ENCODE data around the gene ZEB1. TPM values are rescaled to one million over a fixed set of nuclear protein-coding genes. Genes with fewer than 3 reads are reported as not detected.
"Not testable (repeated sequence)": the region's sequence is repeated elsewhere in the genome, so short reads cannot be mapped to it uniquely, and the experiment has no call there.

ZEB1 gene
- total RNA-seq, 1 donor from 2014 or later, result 86.7 TPM

GRCh38 chr10:31526178-31526577 is 207.2 kb downstream of the ZEB1 start:
- intact Hi-C loops (cut with micrococcal nuclease), result no loop called here
- peak; percentile 81 for ATAC-seq

GRCh38 chr10:31526681-31527080 is 207.7 kb downstream of the ZEB1 start:
- no peak for DNase-seq
- intact Hi-C loops (cut with micrococcal nuclease), result no loop called here
- ATAC-seq, result peak; percentile 23

More at GRCh38 chr10:31526178-31526577, 207.2 kb downstream of the ZEB1 start:
- DNase-seq, result no peak

- DNase-seq (no peak), ATAC-seq (no peak)
- intact Hi-C loops (cut with micrococcal nuclease), result no loop called here
Observed at GRCh38 chr10:31528831-31529230, 209.8 kb downstream of the ZEB1 start.

GRCh38 chr10:31536302-31536701 is 217.3 kb downstream of the ZEB1 start:
- ATAC-seq (peak; percentile 31), DNase-seq (no peak)
- intact Hi-C loops (cut with micrococcal nuclease), result no loop called here

- intact Hi-C loops (cut with micrococcal nuclease), result no loop called here
- DNase-seq (no peak), ATAC-seq (peak; percentile 22)
Observed at GRCh38 chr10:31549896-31550295, 230.9 kb downstream of the ZEB1 start.

- DNase-seq (no peak), ATAC-seq (no peak)
- intact Hi-C loops (cut with micrococcal nuclease), result no loop called here
Observed at GRCh38 chr10:31554556-31554955, 235.5 kb downstream of the ZEB1 start.

- ATAC-seq (no peak), DNase-seq (no peak)
- intact Hi-C loops (cut with micrococcal nuclease), result no loop called here
Observed at GRCh38 chr10:31557854-31558253, 238.8 kb downstream of the ZEB1 start.

GRCh38 chr10:31568252-31568861 is 249.3 kb downstream of the ZEB1 start:
- DNase-seq; ATAC-seq; intact Hi-C loops (cut with micrococcal nuclease): not testable (repeated sequence)

- no peak for ATAC-seq
- intact Hi-C loops (cut with micrococcal nuclease), result no loop called here
- no peak for DNase-seq
Observed at GRCh38 chr10:31574577-31574976, 255.6 kb downstream of the ZEB1 start.

GRCh38 chr10:31578181-31578852 is 259.3 kb downstream of the ZEB1 start:
- intact Hi-C loops (cut with micrococcal nuclease), result no loop called here
- ATAC-seq (no peak), DNase-seq (no peak)

GRCh38 chr10:31578951-31579350 is 259.9 kb downstream of the ZEB1 start:
- intact Hi-C loops (cut with micrococcal nuclease), result no loop called here
- DNase-seq (no peak), ATAC-seq (no peak)
